HepG2 (cell line): ENCODE measurements around the gene BTN1A1. TPM values are rescaled to one million over a fixed set of nuclear protein-coding genes. Genes with fewer than 3 reads are reported as not detected.

Source experiments
- BHLHE40 ChIP-seq: IDR thresholded peaks from 2 replicates; pipeline ENCODE4 v1.6.1; 2011; ENCODE audit warnings: low read length, improper control_type of control experiment
- BRCA1 ChIP-seq: sonication (generic); formaldehyde crosslinking; IDR thresholded peaks from 2 replicates; pipeline ENCODE4 v1.4.0; 2020; ENCODE audit warnings: missing genetic modification reagents
- GATAD2A ChIP-seq: IDR thresholded peaks from 2 replicates; pipeline ENCODE4 v1.6.1; 2016
- MAZ ChIP-seq, 2 experiments: sonication (generic) in 1 of 2; formaldehyde crosslinking in 1 of 2; IDR thresholded peaks; 2 replicates each; pipeline versions ENCODE4 v1.5.0 to v1.6.1; 2012 to 2020; ENCODE audit warnings: low read depth in 2 of 2, mild to moderate bottlenecking in 2 of 2, borderline replicate concordance in 1 of 2, improper control_type of control experiment in 1 of 2, low read length in 1 of 2, missing genetic modification reagents in 1 of 2, moderate library complexity in 1 of 2
- MXI1 ChIP-seq: IDR thresholded peaks from 3 replicates; pipeline ENCODE4 v1.6.1; 2012; ENCODE audit warnings: low read depth, low read length, inconsistent platforms, borderline replicate concordance
- PHF8 ChIP-seq: sonication (generic); formaldehyde crosslinking; IDR thresholded peaks from 2 replicates; pipeline ENCODE4 v1.5.0; 2020; ENCODE audit warnings: missing genetic modification reagents
- REPIN1 ChIP-seq: sonication (generic); formaldehyde crosslinking; IDR thresholded peaks from 2 replicates; pipeline ENCODE4 v1.8.0; 2022; ENCODE audit warnings: missing genetic modification reagents, low read depth, mild to moderate bottlenecking, borderline replicate concordance
- SMAD1 ChIP-seq: sonication (generic); formaldehyde crosslinking; IDR thresholded peaks from 2 replicates; pipeline ENCODE4 v1.4.0; 2020; ENCODE audit warnings: missing genetic modification reagents, low read depth, mild to moderate bottlenecking, borderline replicate concordance
- SOX13 ChIP-seq, 3 experiments: fragments of 450-650 bp in 1 of 3; sonication (generic) in 1 of 3; formaldehyde crosslinking in 1 of 3; IDR thresholded peaks in 2 of 3; conservative IDR thresholded peaks in 1 of 3; 2 replicates each; pipeline versions ENCODE4 v1.5.0 to v1.6.1; 2016 to 2020; ENCODE audit warnings: antibody characterized with exemption in 1 of 3, mild to moderate bottlenecking in 1 of 3, missing compliant biosample characterization in 1 of 3, missing genetic modification reagents in 1 of 3, moderate library complexity in 1 of 3
- ZKSCAN1 ChIP-seq: fragments of 150-350 bp; IDR thresholded peaks from 2 replicates; pipeline ENCODE4 v1.6.1; 2014; ENCODE audit warnings: low read length
- ZNF17 ChIP-seq: sonication (generic); formaldehyde crosslinking; IDR thresholded peaks from 2 replicates; pipeline ENCODE4 v1.5.0; 2020; ENCODE audit warnings: mild to moderate bottlenecking, missing genetic modification reagents
- ZNF256 ChIP-seq: sonication (generic); formaldehyde crosslinking; conservative IDR thresholded peaks from 2 replicates; pipeline ENCODE4 v1.4.0; 2020; ENCODE audit warnings: missing genetic modification reagents
- ZNF264 ChIP-seq: sonication (generic); formaldehyde crosslinking; IDR thresholded peaks from 2 replicates; pipeline ENCODE4 v1.4.0; 2020; ENCODE audit warnings: missing genetic modification reagents
- ZNF772 ChIP-seq: sonication (generic); formaldehyde crosslinking; IDR thresholded peaks from 2 replicates; pipeline ENCODE4 v1.5.0; 2020; ENCODE audit warnings: mild to moderate bottlenecking, missing genetic modification reagents
- polyA plus RNA-seq, 8 experiments: library from polyadenylated mRNA; depleted of rRNA in 3 of 8; stranded (reverse) in 7 of 8; unstranded in 1 of 8; fragments of >200 nt; fragmentation: Illumina TruSeq in 4 of 8; extraction: Trizol in 4 of 8; gene quantifications; 2 replicates each; pipeline versions ENCODE4 v1.2.1 to v1.2.3, GENCODE V29; 2011 to 2016; ENCODE audit warnings: low read depth in 4 of 8, missing spikeins in 1 of 8, mixed read lengths in 1 of 8; ENCODE audit not compliant: insufficient read depth in 1 of 8
- total RNA-seq, 5 experiments: library from RNA; depleted of rRNA; stranded (reverse); fragments of >200 nt; fragmentation: Illumina TruSeq; extraction: Trizol; gene quantifications; 2 replicates each; pipeline ENCODE4 v1.2.3, GENCODE V29; 2016; ENCODE audit warnings: low read depth in 1 of 5
- TF ChIP-seq, protein P1 (sequence below): sonication (generic); formaldehyde crosslinking; IDR thresholded peaks from 2 replicates; pipeline ENCODE4 v1.4.0; 2020; ENCODE audit warnings: mild to moderate bottlenecking, low read depth, missing genetic modification reagents
- TF ChIP-seq, protein P2 (sequence below): sonication (generic); formaldehyde crosslinking; IDR thresholded peaks from 2 replicates; pipeline ENCODE4 v1.8.1; 2022; ENCODE audit warnings: mild to moderate bottlenecking, missing genetic modification reagents
- TF ChIP-seq, protein P3 (sequence below): sonication (generic); formaldehyde crosslinking; IDR thresholded peaks from 2 replicates; pipeline ENCODE4 v1.8.1; 2023; ENCODE audit warnings: mild to moderate bottlenecking, missing genetic modification reagents
- TF ChIP-seq, protein P4 (sequence below): IDR thresholded peaks from 2 replicates; pipeline ENCODE4 v1.6.1; 2016; ENCODE audit warnings: low read depth, borderline replicate concordance
- TF ChIP-seq, protein P5 (sequence below): sonication (generic); formaldehyde crosslinking; IDR thresholded peaks from 2 replicates; pipeline ENCODE4 v1.4.0; 2020; ENCODE audit warnings: missing genetic modification reagents, mild to moderate bottlenecking, borderline replicate concordance

The BTN1A1 gene
- total and polyA plus RNA-seq, 2 of the 13 experiments (the other 11 are each of a cell fraction or from before 2014, with no cell fraction given): 0.04 TPM; not detected in 1

DNA sequence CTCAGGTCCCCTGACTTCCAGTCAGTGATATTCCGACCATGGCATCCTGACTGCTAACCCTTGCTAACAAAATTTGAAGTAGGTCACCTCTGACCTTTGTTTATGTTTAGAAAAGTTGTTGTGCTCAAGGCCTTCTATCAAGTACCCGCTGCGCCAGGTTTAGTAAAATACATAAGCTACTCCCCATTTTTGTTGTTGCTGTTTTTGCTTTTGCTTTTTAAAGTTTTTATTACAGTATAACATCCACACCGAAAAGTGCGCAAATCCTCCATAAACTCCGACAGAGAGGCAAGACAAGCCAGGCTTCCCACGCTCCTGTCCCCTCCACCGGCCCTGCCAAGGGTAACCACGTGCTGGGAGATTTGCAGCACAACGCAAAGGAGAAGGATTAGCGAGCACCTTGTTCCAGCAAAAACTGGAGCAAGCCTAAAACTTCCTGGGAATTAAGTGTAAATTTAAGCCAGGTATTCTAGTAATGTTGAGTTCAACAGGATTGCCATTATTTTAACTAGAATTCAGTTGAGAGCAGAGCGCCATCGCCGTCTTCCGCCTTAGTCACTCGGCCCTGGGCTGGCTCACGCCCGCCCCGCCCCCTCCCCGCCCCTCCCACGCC lies 20.2 kb downstream of the BTN1A1 start (continued):
- no peak for TF ChIP-seq ZNF17
- TF ChIP-seq REPIN1 (CRISPR knock-in tag): peak; percentile 79; the same call in 1 of the 2 replicates
- TF ChIP-seq, protein P1, sequence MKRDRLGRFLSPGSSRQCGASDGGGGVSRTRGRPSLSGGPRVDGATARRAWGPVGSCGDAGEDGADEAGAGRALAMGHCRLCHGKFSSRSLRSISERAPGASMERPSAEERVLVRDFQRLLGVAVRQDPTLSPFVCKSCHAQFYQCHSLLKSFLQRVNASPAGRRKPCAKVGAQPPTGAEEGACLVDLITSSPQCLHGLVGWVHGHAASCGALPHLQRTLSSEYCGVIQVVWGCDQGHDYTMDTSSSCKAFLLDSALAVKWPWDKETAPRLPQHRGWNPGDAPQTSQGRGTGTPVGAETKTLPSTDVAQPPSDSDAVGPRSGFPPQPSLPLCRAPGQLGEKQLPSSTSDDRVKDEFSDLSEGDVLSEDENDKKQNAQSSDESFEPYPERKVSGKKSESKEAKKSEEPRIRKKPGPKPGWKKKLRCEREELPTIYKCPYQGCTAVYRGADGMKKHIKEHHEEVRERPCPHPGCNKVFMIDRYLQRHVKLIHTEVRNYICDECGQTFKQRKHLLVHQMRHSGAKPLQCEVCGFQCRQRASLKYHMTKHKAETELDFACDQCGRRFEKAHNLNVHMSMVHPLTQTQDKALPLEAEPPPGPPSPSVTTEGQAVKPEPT (CRISPR knock-in tag): no peak
- TF ChIP-seq, protein P2, sequence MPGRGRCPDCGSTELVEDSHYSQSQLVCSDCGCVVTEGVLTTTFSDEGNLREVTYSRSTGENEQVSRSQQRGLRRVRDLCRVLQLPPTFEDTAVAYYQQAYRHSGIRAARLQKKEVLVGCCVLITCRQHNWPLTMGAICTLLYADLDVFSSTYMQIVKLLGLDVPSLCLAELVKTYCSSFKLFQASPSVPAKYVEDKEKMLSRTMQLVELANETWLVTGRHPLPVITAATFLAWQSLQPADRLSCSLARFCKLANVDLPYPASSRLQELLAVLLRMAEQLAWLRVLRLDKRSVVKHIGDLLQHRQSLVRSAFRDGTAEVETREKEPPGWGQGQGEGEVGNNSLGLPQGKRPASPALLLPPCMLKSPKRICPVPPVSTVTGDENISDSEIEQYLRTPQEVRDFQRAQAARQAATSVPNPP (CRISPR knock-in tag): peak; percentile 78; the same call in 1 of the 2 replicates
- TF ChIP-seq, protein P3, sequence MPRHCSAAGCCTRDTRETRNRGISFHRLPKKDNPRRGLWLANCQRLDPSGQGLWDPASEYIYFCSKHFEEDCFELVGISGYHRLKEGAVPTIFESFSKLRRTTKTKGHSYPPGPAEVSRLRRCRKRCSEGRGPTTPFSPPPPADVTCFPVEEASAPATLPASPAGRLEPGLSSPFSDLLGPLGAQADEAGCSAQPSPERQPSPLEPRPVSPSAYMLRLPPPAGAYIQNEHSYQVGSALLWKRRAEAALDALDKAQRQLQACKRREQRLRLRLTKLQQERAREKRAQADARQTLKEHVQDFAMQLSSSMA (CRISPR knock-in tag): 0 out of 2 replicates have a peak, but pooled peaks have one; percentile 19
- no peak for TF ChIP-seq BRCA1 (CRISPR knock-in tag)
- peak; percentile 66; the same call in 1 of the 3 replicates for TF ChIP-seq MXI1
- TF ChIP-seq BHLHE40: peak; percentile 21; the same call in 1 of the 2 replicates
- TF ChIP-seq, protein P4, sequence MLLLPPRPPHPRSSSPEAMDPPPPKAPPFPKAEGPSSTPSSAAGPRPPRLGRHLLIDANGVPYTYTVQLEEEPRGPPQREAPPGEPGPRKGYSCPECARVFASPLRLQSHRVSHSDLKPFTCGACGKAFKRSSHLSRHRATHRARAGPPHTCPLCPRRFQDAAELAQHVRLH: peak; percentile 92; the same call in 1 of the 2 replicates
- TF ChIP-seq, protein P5, sequence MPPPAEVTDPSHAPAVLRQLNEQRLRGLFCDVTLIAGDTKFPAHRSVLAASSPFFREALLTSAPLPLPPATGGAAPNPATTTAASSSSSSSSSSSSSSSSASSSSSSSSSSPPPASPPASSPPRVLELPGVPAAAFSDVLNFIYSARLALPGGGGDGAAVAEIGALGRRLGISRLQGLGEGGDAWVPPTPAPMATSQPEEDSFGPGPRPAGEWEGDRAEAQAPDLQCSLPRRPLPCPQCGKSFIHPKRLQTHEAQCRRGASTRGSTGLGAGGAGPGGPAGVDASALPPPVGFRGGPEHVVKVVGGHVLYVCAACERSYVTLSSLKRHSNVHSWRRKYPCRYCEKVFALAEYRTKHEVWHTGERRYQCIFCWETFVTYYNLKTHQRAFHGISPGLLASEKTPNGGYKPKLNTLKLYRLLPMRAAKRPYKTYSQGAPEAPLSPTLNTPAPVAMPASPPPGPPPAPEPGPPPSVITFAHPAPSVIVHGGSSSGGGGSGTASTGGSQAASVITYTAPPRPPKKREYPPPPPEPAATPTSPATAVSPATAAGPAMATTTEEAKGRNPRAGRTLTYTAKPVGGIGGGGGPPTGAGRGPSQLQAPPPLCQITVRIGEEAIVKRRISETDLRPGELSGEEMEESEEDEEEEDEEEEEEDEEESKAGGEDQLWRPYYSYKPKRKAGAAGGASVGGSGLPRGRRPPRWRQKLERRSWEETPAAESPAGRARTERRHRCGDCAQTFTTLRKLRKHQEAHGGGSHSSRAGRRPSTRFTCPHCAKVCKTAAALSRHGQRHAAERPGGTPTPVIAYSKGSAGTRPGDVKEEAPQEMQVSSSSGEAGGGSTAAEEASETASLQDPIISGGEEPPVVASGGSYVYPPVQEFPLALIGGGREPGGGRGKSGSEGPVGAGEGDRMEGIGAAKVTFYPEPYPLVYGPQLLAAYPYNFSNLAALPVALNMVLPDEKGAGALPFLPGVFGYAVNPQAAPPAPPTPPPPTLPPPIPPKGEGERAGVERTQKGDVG (CRISPR knock-in tag): peak; percentile 34; the same call in 1 of the 2 replicates
- TF ChIP-seq ZNF256 (CRISPR knock-in tag): no peak
- 0 out of 2 replicates have a peak, but pooled peaks have one; percentile 25 for TF ChIP-seq ZNF772 (CRISPR knock-in tag)
- TF ChIP-seq SMAD1 (CRISPR knock-in tag): no peak
- TF ChIP-seq GATAD2A (CRISPR knock-in tag): peak; percentile 64
- TF ChIP-seq ZNF264 (CRISPR knock-in tag): peak; percentile 71
- no peak for TF ChIP-seq ZKSCAN1
- TF ChIP-seq MAZ (IDR thresholded peaks at IDR 0.05; ENCODE audit: borderline replicate concordance, low read depth, low read length): 0 out of 2 replicates have a peak, but pooled peaks have one; percentile 57
- 0 out of 2 replicates have a peak, but pooled peaks have one; percentile 17 for TF ChIP-seq MAZ (CRISPR knock-in tag; IDR thresholded peaks at IDR 0.05; ENCODE audit: low read depth)
- TF ChIP-seq PHF8 (CRISPR knock-in tag): peak; percentile 43; the same call in 1 of the 2 replicates
- TF ChIP-seq SOX13 (IDR thresholded peaks at IDR 0.05): no peak
- TF ChIP-seq SOX13 (CRISPR knock-in tag; conservative IDR thresholded peaks at IDR 0.05 in 1 of 2, IDR thresholded peaks at IDR 0.05 in 1 of 2): peak in 1 of 2 experiments; percentile 21; a peak in 1 of 4 replicates
